ENCODE measurements around the gene MREG.

GRCh38 chr2:216031960-216032689, 18.8 kb upstream of the MREG start:
- no peak for TF ChIP-seq EZH2phosphoT487 (IDR thresholded peaks at IDR 0.05; ENCODE audit: borderline replicate concordance)
- TF ChIP-seq, protein P1, sequence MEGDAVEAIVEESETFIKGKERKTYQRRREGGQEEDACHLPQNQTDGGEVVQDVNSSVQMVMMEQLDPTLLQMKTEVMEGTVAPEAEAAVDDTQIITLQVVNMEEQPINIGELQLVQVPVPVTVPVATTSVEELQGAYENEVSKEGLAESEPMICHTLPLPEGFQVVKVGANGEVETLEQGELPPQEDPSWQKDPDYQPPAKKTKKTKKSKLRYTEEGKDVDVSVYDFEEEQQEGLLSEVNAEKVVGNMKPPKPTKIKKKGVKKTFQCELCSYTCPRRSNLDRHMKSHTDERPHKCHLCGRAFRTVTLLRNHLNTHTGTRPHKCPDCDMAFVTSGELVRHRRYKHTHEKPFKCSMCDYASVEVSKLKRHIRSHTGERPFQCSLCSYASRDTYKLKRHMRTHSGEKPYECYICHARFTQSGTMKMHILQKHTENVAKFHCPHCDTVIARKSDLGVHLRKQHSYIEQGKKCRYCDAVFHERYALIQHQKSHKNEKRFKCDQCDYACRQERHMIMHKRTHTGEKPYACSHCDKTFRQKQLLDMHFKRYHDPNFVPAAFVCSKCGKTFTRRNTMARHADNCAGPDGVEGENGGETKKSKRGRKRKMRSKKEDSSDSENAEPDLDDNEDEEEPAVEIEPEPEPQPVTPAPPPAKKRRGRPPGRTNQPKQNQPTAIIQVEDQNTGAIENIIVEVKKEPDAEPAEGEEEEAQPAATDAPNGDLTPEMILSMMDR (conservative IDR thresholded peaks at IDR 0.05; ENCODE audit: low read length) = no peak
